Measurements from ENCODE around the gene ZNF90.

Gene ZNF90

GRCh38 chr19:20162821-20163220 is 85.0 kb downstream of the ZNF90 start:
- no peak overlapping the region for H3K4me3 ChIP-seq (replicated peaks in 1 of 2; ENCODE audit: low read depth in 2 of 2, low read length in 2 of 2)
- no peak for TF ChIP-seq CTCF (IDR thresholded peaks at IDR 0.05; ENCODE audit: low read depth, low read length)
- DNase-seq (ENCODE audit: low read depth in 2 of 2) = no peak

- no peak for TF ChIP-seq CTCF (IDR thresholded peaks at IDR 0.05; ENCODE audit: low read depth, low read length)
- no peak overlapping the region for H3K4me3 ChIP-seq (replicated peaks in 1 of 2; ENCODE audit: low read depth in 2 of 2, low read length in 2 of 2)
- no peak for DNase-seq (ENCODE audit: low read depth in 2 of 2)
Observed at GRCh38 chr19:20164456-20164855, 86.7 kb downstream of the ZNF90 start.

GRCh38 chr19:20165971-20166592 is 88.3 kb downstream of the ZNF90 start:
- TF ChIP-seq CTCF (IDR thresholded peaks at IDR 0.05; ENCODE audit: low read depth, low read length) = no peak
- no peak for DNase-seq (ENCODE audit: low read depth in 2 of 2)
- H3K4me3 ChIP-seq (replicated peaks in 1 of 2; ENCODE audit: low read depth in 2 of 2, low read length in 2 of 2) = no peak overlapping the region

DNA sequence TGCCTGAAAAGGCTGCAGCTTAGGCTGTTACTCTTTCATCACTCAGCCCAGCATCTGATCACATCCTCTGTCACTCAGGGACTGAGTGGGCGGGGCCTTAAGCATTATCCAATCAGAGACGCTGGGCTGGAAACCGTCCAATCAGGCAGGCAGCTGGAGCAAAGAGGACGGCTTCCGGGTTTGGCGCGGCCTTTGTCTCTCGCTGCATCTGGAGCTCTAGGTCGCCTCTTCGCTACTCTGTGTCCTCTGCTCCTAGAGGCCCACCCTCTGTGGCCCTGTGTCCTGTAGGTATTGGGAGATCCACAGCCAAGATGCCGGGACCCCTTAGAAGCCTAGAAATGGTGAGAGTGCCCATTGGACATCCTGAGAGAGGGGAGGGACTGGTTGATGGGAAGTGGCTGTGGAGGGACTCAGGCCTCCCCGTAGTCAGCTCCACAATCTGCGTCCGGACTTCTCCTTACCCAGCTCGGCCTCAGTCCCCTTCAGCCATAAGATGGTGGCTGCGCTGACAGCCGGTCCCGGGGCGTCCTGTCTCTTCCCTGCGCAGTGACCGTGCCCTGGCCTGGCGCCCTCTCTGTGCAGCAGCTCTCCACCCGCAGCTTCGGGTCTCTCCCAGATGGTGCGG is 89.3 kb downstream of the ZNF90 start, which contains the start of gene ZNF486:
Gene ZNF486, plus strand, starts transcription at position 195 of the 625 bp plus-strand sequence. Its CDS starts 117 bp downstream, at position 312.
- peak; percentile 96 to 98 for DNase-seq (ENCODE audit: low read depth in 2 of 2)
- H3K4me3 ChIP-seq (replicated peaks in 1 of 2; ENCODE audit: low read depth in 2 of 2, low read length in 2 of 2) = peak within 1 kb of the TSS; percentile 76 to 85
- no peak for TF ChIP-seq CTCF (IDR thresholded peaks at IDR 0.05; ENCODE audit: low read depth, low read length)

GRCh38 chr19:20167651-20168122 is 89.9 kb downstream of the ZNF90 start:
- peak overlapping the region; percentile 76 to 85 for H3K4me3 ChIP-seq (replicated peaks in 1 of 2; ENCODE audit: low read depth in 2 of 2, low read length in 2 of 2)
- no peak for TF ChIP-seq CTCF (IDR thresholded peaks at IDR 0.05; ENCODE audit: low read depth, low read length)
- peak; percentile 60 to 73 for DNase-seq (ENCODE audit: low read depth in 2 of 2)

All from cardiac fibroblast (primary cell).